Stimulated activated CD8-positive, alpha-beta memory T cell treated with anti-CD3 and anti-CD28 coated beads, Interleukin-4, amount 100 ng/mL, for 24 hours (primary cell): ENCODE measurements around the gene CYP17A1.

Source experiments
- DNase-seq: peaks from one replicate; pipeline ENCODE4 v3.0.0-alpha.2; 2020; ENCODE audit warnings: low read depth

CYP17A1 gene

GRCh38 chr10:102804382-102805055, 32.7 kb downstream of the CYP17A1 start:
- no peak for DNase-seq

- no peak for DNase-seq
Observed at GRCh38 chr10:102802920-102803534, 34.2 kb downstream of the CYP17A1 start.

- DNase-seq: no peak
Observed at GRCh38 chr10:102801978-102802377, 35.2 kb downstream of the CYP17A1 start.

- DNase-seq: no peak
Observed at GRCh38 chr10:102801496-102801895, 35.7 kb downstream of the CYP17A1 start.

- DNase-seq: no peak
Observed at GRCh38 chr10:102800611-102801335, 36.4 kb downstream of the CYP17A1 start.

- DNase-seq: no peak
Observed at GRCh38 chr10:102799691-102800471, 37.3 kb downstream of the CYP17A1 start.

- peak; percentile 42 for DNase-seq
Observed at GRCh38 chr10:102796407-102797176, 40.6 kb downstream of the CYP17A1 start.

- no peak for DNase-seq
Observed at GRCh38 chr10:102795453-102796406, 41.5 kb downstream of the CYP17A1 start.

GRCh38 chr10:102791754-102792395, 45.3 kb downstream of the CYP17A1 start:
- no peak for DNase-seq

GRCh38 chr10:102785818-102786217, 51.4 kb downstream of the CYP17A1 start:
- no peak for DNase-seq

- no peak for DNase-seq
Observed at GRCh38 chr10:102783568-102783967, 53.6 kb downstream of the CYP17A1 start.

- DNase-seq: no peak
Observed at GRCh38 chr10:102782673-102783551, 54.3 kb downstream of the CYP17A1 start.

GRCh38 chr10:102781921-102782557, 55.2 kb downstream of the CYP17A1 start:
- no peak for DNase-seq

- DNase-seq: no peak
Observed at GRCh38 chr10:102781090-102781920, 55.9 kb downstream of the CYP17A1 start.
